ENCODE results near the gene C16orf54. TPM values are rescaled to one million over a fixed set of nuclear protein-coding genes. Genes with fewer than 3 reads are reported as not detected.

Gene C16orf54
- total and polyA plus RNA-seq, 2 experiments from 2014 or later: 3.2 TPM; not detected in 1

GRCh38 chr16:29775742-29776408, 30.1 kb upstream of the C16orf54 start (continued):
- TF ChIP-seq STAT1 (IDR thresholded peaks at IDR 0.05; ENCODE audit: unreplicated experiment) (no peak), ZNF114 (CRISPR knock-in tag; IDR thresholded peaks at IDR 0.05) (no peak), CTCF (conservative IDR thresholded peaks at IDR 0.05; ENCODE audit: low read depth in 2 of 2) (no peak), POLR2AphosphoS5 (IDR thresholded peaks at IDR 0.05; ENCODE audit: low read depth) (no peak), EZH2phosphoT487 (IDR thresholded peaks at IDR 0.05; ENCODE audit: unreplicated experiment) (no peak)

- Mint-ChIP-seq H3K4me3 (no peak overlapping the region), H3K27me3 (ENCODE audit: insufficient read depth, low read depth, poor library complexity) (peaks cover 13% of the 10 kb centered on the region), H3K36me3 (ENCODE audit: low read depth) (no peaks in the 10 kb centered on the region), H3K27ac (no peak overlapping the region), H3K9me3 (no peaks in the 10 kb centered on the region; the same call in 2 of the 3 replicates), H3K4me1 (peaks cover 13% of the 10 kb centered on the region)
- DNase-seq (ENCODE audit: low spot score): no peak
- ATAC-seq: no peak
- H2AFZ ChIP-seq: no peak overlapping the region
- H3K79me2 ChIP-seq (replicated peaks; ENCODE audit: insufficient read depth): no peaks in the 10 kb centered on the region
- H3K9me2 ChIP-seq (ENCODE audit: insufficient read depth): peaks cover 5% of the 10 kb centered on the region; the same call in 1 of the 2 replicates
- no peaks in the 10 kb centered on the region for H3K36me3 ChIP-seq (ENCODE audit: insufficient read depth)
- H4K20me1 ChIP-seq (replicated peaks; ENCODE audit: insufficient read depth): no peaks in the 10 kb centered on the region
- no peaks in the 10 kb centered on the region for H3K4me1 ChIP-seq (ENCODE audit: insufficient read depth)
- no peak overlapping the region for H3K4me3 ChIP-seq
- TF ChIP-seq CREB1 (CRISPR knock-in tag; IDR thresholded peaks at IDR 0.05; ENCODE audit: low read depth): no peak
- TF ChIP-seq, protein P1, sequence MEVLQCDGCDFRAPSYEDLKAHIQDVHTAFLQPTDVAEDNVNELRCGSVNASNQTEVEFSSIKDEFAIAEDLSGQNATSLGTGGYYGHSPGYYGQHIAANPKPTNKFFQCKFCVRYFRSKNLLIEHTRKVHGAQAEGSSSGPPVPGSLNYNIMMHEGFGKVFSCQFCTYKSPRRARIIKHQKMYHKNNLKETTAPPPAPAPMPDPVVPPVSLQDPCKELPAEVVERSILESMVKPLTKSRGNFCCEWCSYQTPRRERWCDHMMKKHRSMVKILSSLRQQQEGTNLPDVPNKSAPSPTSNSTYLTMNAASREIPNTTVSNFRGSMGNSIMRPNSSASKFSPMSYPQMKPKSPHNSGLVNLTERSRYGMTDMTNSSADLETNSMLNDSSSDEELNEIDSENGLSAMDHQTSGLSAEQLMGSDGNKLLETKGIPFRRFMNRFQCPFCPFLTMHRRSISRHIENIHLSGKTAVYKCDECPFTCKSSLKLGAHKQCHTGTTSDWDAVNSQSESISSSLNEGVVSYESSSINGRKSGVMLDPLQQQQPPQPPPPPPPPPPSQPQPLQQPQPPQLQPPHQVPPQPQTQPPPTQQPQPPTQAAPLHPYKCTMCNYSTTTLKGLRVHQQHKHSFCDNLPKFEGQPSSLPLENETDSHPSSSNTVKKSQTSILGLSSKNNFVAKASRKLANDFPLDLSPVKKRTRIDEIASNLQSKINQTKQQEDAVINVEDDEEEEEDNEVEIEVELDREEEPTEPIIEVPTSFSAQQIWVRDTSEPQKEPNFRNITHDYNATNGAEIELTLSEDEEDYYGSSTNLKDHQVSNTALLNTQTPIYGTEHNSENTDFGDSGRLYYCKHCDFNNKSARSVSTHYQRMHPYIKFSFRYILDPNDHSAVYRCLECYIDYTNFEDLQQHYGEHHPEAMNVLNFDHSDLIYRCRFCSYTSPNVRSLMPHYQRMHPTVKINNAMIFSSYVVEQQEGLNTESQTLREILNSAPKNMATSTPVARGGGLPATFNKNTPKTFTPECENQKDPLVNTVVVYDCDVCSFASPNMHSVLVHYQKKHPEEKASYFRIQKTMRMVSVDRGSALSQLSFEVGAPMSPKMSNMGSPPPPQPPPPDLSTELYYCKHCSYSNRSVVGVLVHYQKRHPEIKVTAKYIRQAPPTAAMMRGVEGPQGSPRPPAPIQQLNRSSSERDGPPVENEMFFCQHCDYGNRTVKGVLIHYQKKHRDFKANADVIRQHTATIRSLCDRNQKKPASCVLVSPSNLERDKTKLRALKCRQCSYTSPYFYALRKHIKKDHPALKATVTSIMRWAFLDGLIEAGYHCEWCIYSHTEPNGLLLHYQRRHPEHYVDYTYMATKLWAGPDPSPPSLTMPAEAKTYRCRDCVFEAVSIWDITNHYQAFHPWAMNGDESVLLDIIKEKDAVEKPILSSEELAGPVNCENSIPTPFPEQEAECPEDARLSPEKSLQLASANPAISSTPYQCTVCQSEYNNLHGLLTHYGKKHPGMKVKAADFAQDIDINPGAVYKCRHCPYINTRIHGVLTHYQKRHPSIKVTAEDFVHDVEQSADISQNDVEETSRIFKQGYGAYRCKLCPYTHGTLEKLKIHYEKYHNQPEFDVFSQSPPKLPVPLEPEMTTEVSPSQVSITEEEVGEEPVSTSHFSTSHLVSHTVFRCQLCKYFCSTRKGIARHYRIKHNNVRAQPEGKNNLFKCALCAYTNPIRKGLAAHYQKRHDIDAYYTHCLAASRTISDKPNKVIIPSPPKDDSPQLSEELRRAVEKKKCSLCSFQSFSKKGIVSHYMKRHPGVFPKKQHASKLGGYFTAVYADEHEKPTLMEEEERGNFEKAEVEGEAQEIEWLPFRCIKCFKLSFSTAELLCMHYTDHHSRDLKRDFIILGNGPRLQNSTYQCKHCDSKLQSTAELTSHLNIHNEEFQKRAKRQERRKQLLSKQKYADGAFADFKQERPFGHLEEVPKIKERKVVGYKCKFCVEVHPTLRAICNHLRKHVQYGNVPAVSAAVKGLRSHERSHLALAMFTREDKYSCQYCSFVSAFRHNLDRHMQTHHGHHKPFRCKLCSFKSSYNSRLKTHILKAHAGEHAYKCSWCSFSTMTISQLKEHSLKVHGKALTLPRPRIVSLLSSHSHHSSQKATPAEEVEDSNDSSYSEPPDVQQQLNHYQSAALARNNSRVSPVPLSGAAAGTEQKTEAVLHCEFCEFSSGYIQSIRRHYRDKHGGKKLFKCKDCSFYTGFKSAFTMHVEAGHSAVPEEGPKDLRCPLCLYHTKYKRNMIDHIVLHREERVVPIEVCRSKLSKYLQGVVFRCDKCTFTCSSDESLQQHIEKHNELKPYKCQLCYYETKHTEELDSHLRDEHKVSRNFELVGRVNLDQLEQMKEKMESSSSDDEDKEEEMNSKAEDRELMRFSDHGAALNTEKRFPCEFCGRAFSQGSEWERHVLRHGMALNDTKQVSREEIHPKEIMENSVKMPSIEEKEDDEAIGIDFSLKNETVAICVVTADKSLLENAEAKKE (CRISPR knock-in tag; IDR thresholded peaks at IDR 0.05): no peak
- TF ChIP-seq REST (IDR thresholded peaks at IDR 0.05; ENCODE audit: unreplicated experiment): no peak
- no peak for TF ChIP-seq JUNB (IDR thresholded peaks at IDR 0.05; ENCODE audit: unreplicated experiment)
- TF ChIP-seq EZH2phosphoT487 (IDR thresholded peaks at IDR 0.05; ENCODE audit: unreplicated experiment): no peak
- no peak for TF ChIP-seq POLR2AphosphoS5 (IDR thresholded peaks at IDR 0.05; ENCODE audit: low read depth)
- TF ChIP-seq, protein P2, sequence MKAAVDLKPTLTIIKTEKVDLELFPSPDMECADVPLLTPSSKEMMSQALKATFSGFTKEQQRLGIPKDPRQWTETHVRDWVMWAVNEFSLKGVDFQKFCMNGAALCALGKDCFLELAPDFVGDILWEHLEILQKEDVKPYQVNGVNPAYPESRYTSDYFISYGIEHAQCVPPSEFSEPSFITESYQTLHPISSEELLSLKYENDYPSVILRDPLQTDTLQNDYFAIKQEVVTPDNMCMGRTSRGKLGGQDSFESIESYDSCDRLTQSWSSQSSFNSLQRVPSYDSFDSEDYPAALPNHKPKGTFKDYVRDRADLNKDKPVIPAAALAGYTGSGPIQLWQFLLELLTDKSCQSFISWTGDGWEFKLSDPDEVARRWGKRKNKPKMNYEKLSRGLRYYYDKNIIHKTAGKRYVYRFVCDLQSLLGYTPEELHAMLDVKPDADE (IDR thresholded peaks at IDR 0.05): no peak
- TF ChIP-seq NANOG (IDR thresholded peaks at IDR 0.05; ENCODE audit: borderline replicate concordance): no peak
- TF ChIP-seq EZH2 (IDR thresholded peaks at IDR 0.05; ENCODE audit: low read depth, unreplicated experiment): no peak
- no peak overlapping the region for H3K27ac ChIP-seq (ENCODE audit: low read depth)
- no peaks in the 10 kb centered on the region for H3F3A ChIP-seq (replicated peaks; ENCODE audit: low read depth)
- H3K4me2 ChIP-seq: no peak overlapping the region
- no peaks in the 10 kb centered on the region for H3K27me3 ChIP-seq (ENCODE audit: insufficient read depth)
Measured at GRCh38 chr16:29774730-29775129, 28.9 kb upstream of the C16orf54 start.

All from GM23338 (cell line).